Left lung (tissue), 10 donors: ENCODE results near the gene SKOR1. TPM values are rescaled to one million over a fixed set of nuclear protein-coding genes. Genes with fewer than 3 reads are reported as not detected.
A peak's percentile ranks its signal among the peaks of the same experiment; 100 is the strongest.

ENCODE experiments used
- ATAC-seq: fragments of 200-7000 bp; cut with Tn5 transposase; one replicate; pipeline ENCODE4 v1.9.1; 2020; ENCODE audit warnings: moderate library complexity
- DNase-seq, 4 donors: peaks; one replicate each; pipeline ENCODE4 v3.0.0-alpha.2; 2013 to 2020
- H3K27ac ChIP-seq, 2 donors: fragments of 200-600 bp; sonication (generic) in 1 of 2; one replicate each; pipeline versions ENCODE4 v1.5.0 to v1.8.0; 2020 to 2021
- H3K27me3 ChIP-seq, 2 donors: fragments of 200-600 bp; sonication (generic) in 1 of 2; one replicate each; pipeline versions ENCODE4 v1.5.0 to v1.8.0; 2020 to 2021
- H3K36me3 ChIP-seq, 2 donors: fragments of 200-600 bp; sonication (generic) in 1 of 2; one replicate each; pipeline versions ENCODE4 v1.5.0 to v1.8.0; 2020 to 2021
- H3K4me1 ChIP-seq, 2 donors: fragments of 200-600 bp; one replicate each; pipeline ENCODE4 v1.8.0; 2021
- H3K4me3 ChIP-seq, 2 donors: fragments of 200-600 bp; sonication (generic) in 1 of 2; one replicate each; pipeline versions ENCODE4 v1.5.0 to v1.8.0; 2020 to 2021; ENCODE audit warnings: mild to moderate bottlenecking in 1 of 2
- H3K9me3 ChIP-seq, 2 donors: fragments of 200-600 bp; sonication (generic) in 1 of 2; one replicate each; pipeline versions ENCODE4 v1.5.0 to v1.8.0; 2020 to 2021
- CTCF ChIP-seq, 2 donors: fragments of 200-600 bp; sonication (generic) in 1 of 2; IDR thresholded peaks; one replicate each; pipeline versions ENCODE4 v1.5.0 to v1.8.0; 2021; ENCODE audit warnings: antibody characterized with exemption in 2 of 2
- intact Hi-C, 2 donors: fragments of 100-400 bp; cut with DNase I; formaldehyde crosslinking; loops; one replicate each; pipeline versions ENCODE4 v1.11.2 to v1.14.2; 2022
- polyA plus RNA-seq, 6 donors: library from polyadenylated mRNA; unstranded; fragments of 120-200 nt; gene quantifications; one replicate each; pipeline ENCODE4 v1.2.1, GENCODE V29; 2013; ENCODE audit not compliant: insufficient read length in 6 of 6
- total RNA-seq, 2 donors: library from RNA; stranded (reverse); fragmentation: NEBNext Ultra II Directional; extraction: Animal tissue kit (Norgen Biotek cat#: 25700); gene quantifications; one replicate each; pipeline ENCODE4 v1.2.1, GENCODE V29; 2021
- donor health status: DM: no; HTN: yes; CAD: no.
- donor health status: DM: no; HTN: no; CAD: no.

SKOR1 gene
- total and polyA plus RNA-seq, 8 donors, result 0.12 to 0.71 (median 0.43) TPM

GRCh38 chr15:67843571-67844387 lies 18.5 kb downstream of the SKOR1 start:
- peak overlapping the region in 1 of 2 donors; percentile 62 for H3K27ac ChIP-seq

GRCh38 chr15:67845974-67846373 lies 20.7 kb downstream of the SKOR1 start:
- Histone ChIP-seq H3K4me1 (peaks cover 0 to 16% of the 10 kb centered on the region in 2 donors), H3K9me3 (no peaks in the 10 kb centered on the region), H3K36me3 (no peaks in the 10 kb centered on the region), H3K27me3 (no peaks in the 10 kb centered on the region), H3K4me3 (no peak overlapping the region), H3K27ac (no peak overlapping the region)
- no peak for ATAC-seq
- no peak for TF ChIP-seq CTCF (IDR thresholded peaks at IDR 0.05)
- intact Hi-C loops, result no loop called here
- no peak for DNase-seq

More at GRCh38 chr15:67843571-67844387, 18.5 kb downstream of the SKOR1 start:
- intact Hi-C loops, result no loop called here
- no peaks in the 10 kb centered on the region for H3K27me3 ChIP-seq
- ATAC-seq (peak; percentile 48), DNase-seq (no peak)
- peaks cover under 1 to 16% of the 10 kb centered on the region in 2 donors for H3K4me1 ChIP-seq
- no peak overlapping the region for H3K4me3 ChIP-seq
- H3K36me3 ChIP-seq, result no peaks in the 10 kb centered on the region
- TF ChIP-seq CTCF (IDR thresholded peaks at IDR 0.05), result no peak
- no peaks in the 10 kb centered on the region for H3K9me3 ChIP-seq

GRCh38 chr15:67849538-67849937 lies 24.2 kb downstream of the SKOR1 start:
- peaks cover 0 to 9% of the 10 kb centered on the region in 2 donors for H3K4me1 ChIP-seq
- H3K27ac ChIP-seq, result no peak overlapping the region
- H3K36me3 ChIP-seq, result no peaks in the 10 kb centered on the region
- no peaks in the 10 kb centered on the region for H3K9me3 ChIP-seq
- intact Hi-C loops, result no loop called here
- ATAC-seq (no peak), DNase-seq (no peak)
- no peak overlapping the region for H3K4me3 ChIP-seq
- no peaks in the 10 kb centered on the region for H3K27me3 ChIP-seq
- TF ChIP-seq CTCF (IDR thresholded peaks at IDR 0.05), result no peak

GRCh38 chr15:67850336-67850735 lies 25.0 kb downstream of the SKOR1 start:
- Histone ChIP-seq H3K27ac (peak overlapping the region in 1 of 2 donors; percentile 85), H3K9me3 (no peaks in the 10 kb centered on the region), H3K27me3 (no peaks in the 10 kb centered on the region), H3K4me3 (no peak overlapping the region), H3K36me3 (no peaks in the 10 kb centered on the region), H3K4me1 (peaks cover 0 to 9% of the 10 kb centered on the region in 2 donors)
- DNase-seq (no peak), ATAC-seq (no peak)
- TF ChIP-seq CTCF (IDR thresholded peaks at IDR 0.05), result no peak
- intact Hi-C loops, result no loop called here

GRCh38 chr15:67850994-67851571 lies 25.8 kb downstream of the SKOR1 start:
- DNase-seq (peak in 1 of 4 donors; percentile 66), ATAC-seq (peak; percentile 83)
- H3K9me3 ChIP-seq, result no peaks in the 10 kb centered on the region
- intact Hi-C loops, result no loop called here
- no peaks in the 10 kb centered on the region for H3K27me3 ChIP-seq
- no peak for TF ChIP-seq CTCF (IDR thresholded peaks at IDR 0.05)
- peaks cover 0 to 9% of the 10 kb centered on the region in 2 donors for H3K4me1 ChIP-seq
- peak overlapping the region in 1 of 2 donors; percentile 85 for H3K27ac ChIP-seq
- H3K4me3 ChIP-seq, result no peak overlapping the region
- H3K36me3 ChIP-seq, result no peaks in the 10 kb centered on the region
